ENCODE measurements around the gene BRSK1. TPM values are rescaled to one million over a fixed set of nuclear protein-coding genes. Genes with fewer than 3 reads are reported as not detected.

Gene BRSK1
- total and polyA plus RNA-seq, 10 of the 15 experiments (the other 5 are each of a cell fraction or from before 2014, with no cell fraction given), result 0.03 to 0.76 (median 0.25) TPM; not detected in 4

GRCh38 chr19:55354698-55355212, 71.0 kb downstream of the BRSK1 start, which contains the start of gene COX6B2 (continued):
- no peak for TF ChIP-seq TCF3 (IDR thresholded peaks at IDR 0.05; ENCODE audit: borderline replicate concordance, insufficient read depth, low read depth, low read length)
- no peak for TF ChIP-seq FOS (IDR thresholded peaks at IDR 0.05; ENCODE audit: borderline replicate concordance, extremely low read depth, insufficient read length)
- no peak for TF ChIP-seq PML (IDR thresholded peaks at IDR 0.05; ENCODE audit: low read length)
- TF ChIP-seq CEBPZ (IDR thresholded peaks at IDR 0.05; ENCODE audit: low read depth, low read length), result no peak
- no peak for TF ChIP-seq CEBPB (IDR thresholded peaks at IDR 0.05; ENCODE audit: borderline replicate concordance in 1 of 2, low read depth in 2 of 2, low read length in 2 of 2)
- TF ChIP-seq IRF5 (IDR thresholded peaks at IDR 0.05; ENCODE audit: borderline replicate concordance), result no peak
- TF ChIP-seq PRDM15 (CRISPR knock-in tag; IDR thresholded peaks at IDR 0.05), result no peak
